Liver (tissue), 9 donors: ENCODE results near the gene MACROH2A1. TPM values are rescaled to one million over a fixed set of nuclear protein-coding genes. Genes with fewer than 3 reads are reported as not detected.

Experiments
- DNase-seq: peaks from one replicate; pipeline ENCODE4 v3.0.0-alpha.2; 2017; ENCODE audit warnings: low spot score
- H3K27ac ChIP-seq, 2 donors: one replicate each; pipeline ENCODE4 v1.7.0; 2013; ENCODE audit warnings: inconsistent platforms in 2 of 2, low read length in 2 of 2, control low read depth in 1 of 2, low read depth in 1 of 2, mild to moderate bottlenecking in 1 of 2
- H3K27me3 ChIP-seq, 4 donors: one replicate each; pipeline versions ENCODE4 v1.6.1 to v1.7.0; 2013; ENCODE audit warnings: low read length in 3 of 4, inconsistent platforms in 1 of 4, mild to moderate bottlenecking in 1 of 4, moderate library complexity in 1 of 4; ENCODE audit not compliant: control insufficient read depth in 4 of 4, insufficient read depth in 4 of 4
- H3K36me3 ChIP-seq, 4 donors: one replicate each; pipeline versions ENCODE4 v1.6.1 to v1.7.0; 2013; ENCODE audit warnings: low read length in 3 of 4, mild to moderate bottlenecking in 3 of 4, low read depth in 1 of 4, moderate library complexity in 1 of 4; ENCODE audit not compliant: control insufficient read depth in 4 of 4, insufficient read depth in 3 of 4
- H3K4me1 ChIP-seq, 4 donors: one replicate each; pipeline versions ENCODE4 v1.6.1 to v1.7.0; 2013; ENCODE audit warnings: low read length in 3 of 4, mild to moderate bottlenecking in 3 of 4, moderate library complexity in 1 of 4; ENCODE audit not compliant: control insufficient read depth in 4 of 4, insufficient read depth in 4 of 4
- H3K4me3 ChIP-seq, 3 donors: one replicate each; pipeline versions ENCODE4 v1.6.1 to v1.7.0; 2013; ENCODE audit warnings: low read length in 3 of 3, control low read depth in 1 of 3, low read depth in 1 of 3, mild to moderate bottlenecking in 1 of 3
- H3K9ac ChIP-seq, 2 donors: one replicate each; pipeline ENCODE4 v1.7.0; 2013; ENCODE audit warnings: low read length in 2 of 2, mild to moderate bottlenecking in 2 of 2, moderate library complexity in 2 of 2, control low read depth in 1 of 2, low read depth in 1 of 2
- H3K9me3 ChIP-seq, 4 donors: one replicate each; pipeline versions ENCODE4 v1.6.1 to v1.7.0; 2013; ENCODE audit warnings: low read length in 3 of 4; ENCODE audit not compliant: control insufficient read depth in 4 of 4
- EGR1 ChIP-seq, 2 donors: IDR thresholded peaks; 2 replicates each; pipeline ENCODE4 v1.6.1; 2016 to 2018; ENCODE audit warnings: antibody characterized with exemption in 2 of 2, low read depth in 2 of 2
- FOXA1 ChIP-seq: IDR thresholded peaks from 2 replicates; pipeline ENCODE4 v1.6.1; 2016; ENCODE audit warnings: antibody characterized with exemption
- FOXA2 ChIP-seq: IDR thresholded peaks from 2 replicates; pipeline ENCODE4 v1.6.1; 2016; ENCODE audit warnings: antibody characterized with exemption
- GABPA ChIP-seq, 2 donors: IDR thresholded peaks in 1 of 2; conservative IDR thresholded peaks in 1 of 2; 2 replicates each; pipeline ENCODE4 v1.6.1; 2016; ENCODE audit warnings: antibody characterized with exemption in 2 of 2, mild to moderate bottlenecking in 1 of 2, moderate library complexity in 1 of 2
- HNF4A ChIP-seq, 2 donors: conservative IDR thresholded peaks; 2 replicates each; pipeline ENCODE4 v1.6.1; 2016; ENCODE audit warnings: antibody characterized with exemption in 2 of 2, mild to moderate bottlenecking in 2 of 2
- HNF4G ChIP-seq: IDR thresholded peaks from 2 replicates; pipeline ENCODE4 v1.6.1; 2016; ENCODE audit warnings: antibody characterized with exemption
- JUND ChIP-seq, 2 donors: IDR thresholded peaks; 2 replicates each; pipeline ENCODE4 v1.6.1; 2016; ENCODE audit warnings: antibody characterized with exemption in 2 of 2
- NR2F2 ChIP-seq: IDR thresholded peaks from 2 replicates; pipeline ENCODE4 v1.6.1; 2016; ENCODE audit warnings: antibody characterized with exemption
- RAD21 ChIP-seq, 2 donors: IDR thresholded peaks; 2 replicates each; pipeline ENCODE4 v1.6.1; 2016; ENCODE audit warnings: antibody characterized with exemption in 2 of 2, mild to moderate bottlenecking in 2 of 2
- REST ChIP-seq: IDR thresholded peaks from 2 replicates; pipeline ENCODE4 v1.6.1; 2016; ENCODE audit warnings: antibody characterized with exemption, mild to moderate bottlenecking
- RXRA ChIP-seq, 2 donors: IDR thresholded peaks; 2 replicates each; pipeline ENCODE4 v1.6.1; 2017 to 2018; ENCODE audit warnings: antibody characterized with exemption in 2 of 2, mild to moderate bottlenecking in 1 of 2
- SP1 ChIP-seq: IDR thresholded peaks from 2 replicates; pipeline ENCODE4 v1.6.1; 2018; ENCODE audit warnings: antibody characterized with exemption, mild to moderate bottlenecking
- TAF1 ChIP-seq: conservative IDR thresholded peaks from 2 replicates; pipeline ENCODE4 v1.6.1; 2016; ENCODE audit warnings: antibody characterized with exemption, mild to moderate bottlenecking
- YY1 ChIP-seq: IDR thresholded peaks from 2 replicates; pipeline ENCODE4 v1.6.1; 2016; ENCODE audit warnings: antibody characterized with exemption, mild to moderate bottlenecking
- WGBS: extraction: QIAGEN DNeasy Blood & Tissue Kit; methylation state at CpG from one replicate; pipeline ENCODE4 v1.1.7; 2013; 5-methylcytosine and 5-hydroxymethylcytosine counted together
- polyA plus RNA-seq, 2 donors: library from polyadenylated mRNA; stranded (reverse) in 1 of 2; unstranded in 1 of 2; fragments of 200-250 nt in 1 of 2; fragments of >200 nt in 1 of 2; fragmentation: Nextera tagmentation in 1 of 2; extraction: Ambion mirVana in 1 of 2; gene quantifications; one replicate each; pipeline versions ENCODE4 v1.2.1 to v1.2.3, GENCODE V29; 2013 to 2015
- total RNA-seq, 2 donors: library from RNA; depleted of rRNA; stranded (reverse); fragments of >200 nt; gene quantifications; one replicate each; pipeline ENCODE4 v1.2.3, GENCODE V29; 2014
- TF ChIP-seq, protein P1 (sequence below): IDR thresholded peaks from 2 replicates; pipeline ENCODE4 v1.6.1; 2016; ENCODE audit warnings: antibody characterized with exemption
- TF ChIP-seq, protein P2 (sequence below): fragments of 150-350 bp; IDR thresholded peaks from 2 replicates; pipeline ENCODE4 v1.5.1; 2017; ENCODE audit warnings: improper control_type of control experiment, low read depth, low read length; ENCODE audit not compliant: missing input control
- TF ChIP-seq, protein P3 (sequence below): IDR thresholded peaks from 2 replicates; pipeline ENCODE4 v1.6.1; 2016; ENCODE audit warnings: antibody characterized with exemption
- donor health status: healthy.
- donor health status: healthy.
- donor health status: healthy.
- donor health status: healthy.
- donor health status: healthy.

The MACROH2A1 gene
- total and polyA plus RNA-seq, 4 donors: 33.7 to 113 (median 62.7) TPM

DNA sequence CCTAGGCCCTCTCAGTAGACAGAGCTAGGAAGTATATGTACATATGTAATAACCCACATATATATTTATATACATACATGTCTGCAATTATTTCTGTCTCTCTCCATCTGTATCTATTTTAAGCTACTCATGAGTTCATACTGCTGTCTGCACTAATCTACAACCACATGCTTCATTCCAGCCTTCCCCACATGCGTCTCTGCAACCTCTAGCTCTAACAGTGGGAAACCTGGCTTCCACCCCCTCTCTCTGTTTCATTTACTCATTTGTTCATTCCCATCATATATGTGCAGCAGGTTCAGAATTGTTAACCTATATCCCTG, 24.8 kb upstream of the MACROH2A1 start:
- no peak overlapping the region for H3K9ac ChIP-seq
- peaks cover 0 to 4% (median 0%) of the 10 kb centered on the region in 4 donors for H3K27me3 ChIP-seq
- no peak for DNase-seq
- H3K4me1 ChIP-seq: no peaks in the 10 kb centered on the region
- 91% methylated on average over 1 of the region's 1 CpG for WGBS
- no peak overlapping the region for H3K27ac ChIP-seq
- no peak for TF ChIP-seq HNF4A (conservative IDR thresholded peaks at IDR 0.05)
- TF ChIP-seq HNF4G: no peak
- no peak for TF ChIP-seq FOXA1
- no peak for TF ChIP-seq RXRA (IDR thresholded peaks at IDR 0.05)
- TF ChIP-seq REST: no peak
- TF ChIP-seq JUND (IDR thresholded peaks at IDR 0.05): no peak
- TF ChIP-seq FOXA2: no peak
- TF ChIP-seq, protein P1, sequence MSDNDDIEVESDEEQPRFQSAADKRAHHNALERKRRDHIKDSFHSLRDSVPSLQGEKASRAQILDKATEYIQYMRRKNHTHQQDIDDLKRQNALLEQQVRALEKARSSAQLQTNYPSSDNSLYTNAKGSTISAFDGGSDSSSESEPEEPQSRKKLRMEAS: no peak
- no peak for TF ChIP-seq GABPA (IDR thresholded peaks at IDR 0.05 in 1 of 2, conservative IDR thresholded peaks at IDR 0.05 in 1 of 2)
- no peak for TF ChIP-seq NR2F2
- TF ChIP-seq YY1: no peak
- no peak for TF ChIP-seq SP1
- no peak for TF ChIP-seq TAF1
- TF ChIP-seq, protein P2, sequence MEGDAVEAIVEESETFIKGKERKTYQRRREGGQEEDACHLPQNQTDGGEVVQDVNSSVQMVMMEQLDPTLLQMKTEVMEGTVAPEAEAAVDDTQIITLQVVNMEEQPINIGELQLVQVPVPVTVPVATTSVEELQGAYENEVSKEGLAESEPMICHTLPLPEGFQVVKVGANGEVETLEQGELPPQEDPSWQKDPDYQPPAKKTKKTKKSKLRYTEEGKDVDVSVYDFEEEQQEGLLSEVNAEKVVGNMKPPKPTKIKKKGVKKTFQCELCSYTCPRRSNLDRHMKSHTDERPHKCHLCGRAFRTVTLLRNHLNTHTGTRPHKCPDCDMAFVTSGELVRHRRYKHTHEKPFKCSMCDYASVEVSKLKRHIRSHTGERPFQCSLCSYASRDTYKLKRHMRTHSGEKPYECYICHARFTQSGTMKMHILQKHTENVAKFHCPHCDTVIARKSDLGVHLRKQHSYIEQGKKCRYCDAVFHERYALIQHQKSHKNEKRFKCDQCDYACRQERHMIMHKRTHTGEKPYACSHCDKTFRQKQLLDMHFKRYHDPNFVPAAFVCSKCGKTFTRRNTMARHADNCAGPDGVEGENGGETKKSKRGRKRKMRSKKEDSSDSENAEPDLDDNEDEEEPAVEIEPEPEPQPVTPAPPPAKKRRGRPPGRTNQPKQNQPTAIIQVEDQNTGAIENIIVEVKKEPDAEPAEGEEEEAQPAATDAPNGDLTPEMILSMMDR: no peak
- TF ChIP-seq RAD21 (IDR thresholded peaks at IDR 0.05): no peak
- no peak for TF ChIP-seq EGR1 (IDR thresholded peaks at IDR 0.05; ENCODE audit: low read depth in 2 of 2)
- peaks cover 0 to 8% (median 4%) of the 10 kb centered on the region in 4 donors for H3K9me3 ChIP-seq
- no peaks in the 10 kb centered on the region for H3K36me3 ChIP-seq
- no peak overlapping the region for H3K4me3 ChIP-seq

DNA sequence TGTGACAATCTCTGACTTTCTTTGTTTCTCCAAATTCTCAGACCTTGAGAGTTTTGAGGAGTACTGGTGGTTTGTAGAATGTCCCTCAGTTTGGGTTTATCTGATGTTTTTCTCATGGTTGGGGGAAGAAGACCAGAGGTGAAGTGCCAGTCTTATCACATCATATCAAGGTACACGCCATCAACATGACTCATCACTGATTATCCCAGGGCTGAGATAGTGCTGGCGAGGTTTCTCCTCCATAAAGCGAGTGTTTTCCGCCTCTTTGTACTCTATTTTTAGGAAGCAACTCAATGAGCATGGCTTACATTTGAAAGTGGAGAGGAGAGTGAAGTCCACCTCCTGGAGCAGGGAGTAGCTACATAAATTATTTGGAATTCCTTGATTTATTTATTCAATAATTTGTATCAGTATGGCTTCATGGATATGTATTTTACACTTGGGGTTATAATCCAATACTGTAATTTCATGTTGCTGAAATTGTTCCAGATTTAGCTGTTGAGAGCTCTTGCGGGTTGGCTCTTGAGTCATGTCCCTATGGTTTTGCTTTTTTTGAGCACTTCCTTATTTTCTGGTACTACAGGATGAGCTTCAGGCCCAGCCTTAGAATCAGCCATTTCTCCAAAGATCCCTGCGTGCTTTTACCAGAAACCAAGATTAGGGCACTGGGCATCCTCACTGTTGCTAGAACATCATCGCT, 24.3 kb upstream of the MACROH2A1 start:
- no peaks in the 10 kb centered on the region for H3K4me1 ChIP-seq
- DNase-seq: no peak
- no peaks in the 10 kb centered on the region for H3K36me3 ChIP-seq
- H3K9me3 ChIP-seq: peaks cover 0 to 4% (median under 1%) of the 10 kb centered on the region in 4 donors
- 84% methylated on average over 7 of the region's 7 CpGs for WGBS
- H3K4me3 ChIP-seq: no peak overlapping the region
- no peak overlapping the region for H3K27ac ChIP-seq
- peaks cover 0 to 4% (median 0%) of the 10 kb centered on the region in 4 donors for H3K27me3 ChIP-seq
- no peak overlapping the region for H3K9ac ChIP-seq
- no peak for TF ChIP-seq RXRA (IDR thresholded peaks at IDR 0.05)
- no peak for TF ChIP-seq TAF1
- TF ChIP-seq HNF4G: no peak
- TF ChIP-seq, protein P3, sequence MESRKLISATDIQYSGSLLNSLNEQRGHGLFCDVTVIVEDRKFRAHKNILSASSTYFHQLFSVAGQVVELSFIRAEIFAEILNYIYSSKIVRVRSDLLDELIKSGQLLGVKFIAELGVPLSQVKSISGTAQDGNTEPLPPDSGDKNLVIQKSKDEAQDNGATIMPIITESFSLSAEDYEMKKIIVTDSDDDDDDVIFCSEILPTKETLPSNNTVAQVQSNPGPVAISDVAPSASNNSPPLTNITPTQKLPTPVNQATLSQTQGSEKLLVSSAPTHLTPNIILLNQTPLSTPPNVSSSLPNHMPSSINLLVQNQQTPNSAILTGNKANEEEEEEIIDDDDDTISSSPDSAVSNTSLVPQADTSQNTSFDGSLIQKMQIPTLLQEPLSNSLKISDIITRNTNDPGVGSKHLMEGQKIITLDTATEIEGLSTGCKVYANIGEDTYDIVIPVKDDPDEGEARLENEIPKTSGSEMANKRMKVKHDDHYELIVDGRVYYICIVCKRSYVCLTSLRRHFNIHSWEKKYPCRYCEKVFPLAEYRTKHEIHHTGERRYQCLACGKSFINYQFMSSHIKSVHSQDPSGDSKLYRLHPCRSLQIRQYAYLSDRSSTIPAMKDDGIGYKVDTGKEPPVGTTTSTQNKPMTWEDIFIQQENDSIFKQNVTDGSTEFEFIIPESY: no peak
- TF ChIP-seq YY1: no peak
- TF ChIP-seq, protein P2: no peak
- TF ChIP-seq, protein P1: no peak
- TF ChIP-seq FOXA2: no peak
- no peak for TF ChIP-seq JUND (IDR thresholded peaks at IDR 0.05)
- no peak for TF ChIP-seq NR2F2
- TF ChIP-seq RAD21 (IDR thresholded peaks at IDR 0.05): no peak
- no peak for TF ChIP-seq EGR1 (IDR thresholded peaks at IDR 0.05; ENCODE audit: low read depth in 2 of 2)
- TF ChIP-seq SP1: no peak
